Panc1 (cell line): ENCODE data around the gene HNRNPAB. TPM values are rescaled to one million over a fixed set of nuclear protein-coding genes. Genes with fewer than 3 reads are reported as not detected.

Source experiments
- ATAC-seq: fragments of 200-7000 bp; cut with Tn5 transposase; 2 replicates; pipeline ENCODE4 v1.9.1; 2020; ENCODE audit warnings: mild to moderate bottlenecking, moderate library complexity
- BruUV-seq: library from RNA; stranded (reverse); fragments of 400-500 nt; replicated peaks from 2 replicates; lab custom pipeline; 2021; lab: Mats Ljungman, UMichigan
- CTCF ChIA-PET: fragments of 300-600 bp; sonication (Branson Sonifier 250); formaldehyde crosslinking; loops from one replicate; lab custom pipeline; 2022; ENCODE audit warnings: antibody characterized with exemption; lab: Charles Lee
- POLR2A ChIA-PET: fragments of 300-600 bp; sonication (Branson Sonifier 250); formaldehyde crosslinking; loops from one replicate; lab custom pipeline; 2022; ENCODE audit warnings: antibody characterized with exemption; lab: Charles Lee
- DNase-seq: peaks from one replicate; pipeline ENCODE4 v3.0.0-alpha.2; 2010; ENCODE audit warnings: low read depth, low spot score
- H3K27ac ChIP-seq: 2 replicates; pipeline ENCODE4 v1.5.1; 2011; ENCODE audit warnings: mild to moderate bottlenecking, low read length, inconsistent platforms
- H3K27me3 ChIP-seq: fragments of 200-500 bp; sonication (Bioruptor generic); 2 replicates; pipeline ENCODE4 v1.6.0; 2014; ENCODE audit warnings: low read length, inconsistent platforms; ENCODE audit not compliant: control insufficient read depth, insufficient read depth
- H3K36me3 ChIP-seq: fragments of 200-500 bp; sonication (Bioruptor generic); 2 replicates; pipeline ENCODE4 v1.5.1; 2014; ENCODE audit warnings: inconsistent platforms, mild to moderate bottlenecking, low read length, moderate library complexity; ENCODE audit not compliant: control insufficient read depth, insufficient read depth
- H3K4me1 ChIP-seq: 2 replicates; pipeline ENCODE4 v1.5.1; 2011; ENCODE audit warnings: inconsistent platforms, mild to moderate bottlenecking, low read length, moderate library complexity; ENCODE audit not compliant: control insufficient read depth, insufficient read depth
- H3K4me3 ChIP-seq, 2 experiments: 2 replicates each; pipeline ENCODE4 v1.5.1; 2011 to 2012; ENCODE audit warnings: low read depth in 2 of 2, low read length in 2 of 2, mild to moderate bottlenecking in 2 of 2, inconsistent platforms in 1 of 2, moderate library complexity in 1 of 2
- H3K9me3 ChIP-seq: fragments of 200-500 bp; sonication (Bioruptor generic); 2 replicates; pipeline ENCODE4 v1.5.1; 2014; ENCODE audit warnings: low read depth, mild to moderate bottlenecking, inconsistent platforms, low read length, moderate library complexity; ENCODE audit not compliant: control insufficient read depth, insufficient read depth
- POLR2AphosphoS5 ChIP-seq: IDR thresholded peaks from 2 replicates; pipeline ENCODE4 v1.6.1; 2012; ENCODE audit warnings: mild to moderate bottlenecking, low read depth, low read length, moderate library complexity
- SIN3A ChIP-seq: IDR thresholded peaks from 2 replicates; pipeline ENCODE4 v1.6.1; 2012; ENCODE audit warnings: low read depth, mild to moderate bottlenecking, low read length, moderate library complexity, borderline replicate concordance; ENCODE audit not compliant: insufficient read depth
- TCF7L2 ChIP-seq: IDR thresholded peaks from 2 replicates; pipeline ENCODE4 v1.6.1; 2011; ENCODE audit warnings: mild to moderate bottlenecking, low read depth, low read length, inconsistent platforms
- in situ Hi-C: cut with HindIII; loops from 2 replicates; pipeline ENCODE4 v1.10.0; 2016; ENCODE audit warnings: low sequenced_read_pairs, low pct_unique_long_range_greater_than_20kb
- intact Hi-C: fragments of 100-400 bp; cut with micrococcal nuclease; formaldehyde crosslinking; loops from one replicate; pipeline ENCODE4 v1.10.0; 2022; ENCODE audit not compliant: unreplicated experiment
- total RNA-seq: library from RNA; stranded (reverse); gene quantifications from one replicate; pipeline ENCODE4 v1.2.1, GENCODE V29; 2021; ENCODE audit not compliant: unreplicated experiment
- TF ChIP-seq, protein P1 (sequence below), 2 experiments: IDR thresholded peaks; 2 replicates each; pipeline ENCODE4 v1.6.1; 2011 to 2012; ENCODE audit warnings: low read depth in 2 of 2, control low read depth in 1 of 2, low read length in 1 of 2, mild to moderate bottlenecking in 1 of 2, moderate library complexity in 1 of 2; ENCODE audit not compliant: insufficient read depth in 1 of 2
- TF ChIP-seq, protein P2 (sequence below): fragments of 450-650 bp; IDR thresholded peaks from 2 replicates; pipeline ENCODE4 v1.5.1; 2017; ENCODE audit warnings: mild to moderate bottlenecking

HNRNPAB gene
- total RNA-seq, 1 experiment from 2014 or later = 273 TPM

DNA sequence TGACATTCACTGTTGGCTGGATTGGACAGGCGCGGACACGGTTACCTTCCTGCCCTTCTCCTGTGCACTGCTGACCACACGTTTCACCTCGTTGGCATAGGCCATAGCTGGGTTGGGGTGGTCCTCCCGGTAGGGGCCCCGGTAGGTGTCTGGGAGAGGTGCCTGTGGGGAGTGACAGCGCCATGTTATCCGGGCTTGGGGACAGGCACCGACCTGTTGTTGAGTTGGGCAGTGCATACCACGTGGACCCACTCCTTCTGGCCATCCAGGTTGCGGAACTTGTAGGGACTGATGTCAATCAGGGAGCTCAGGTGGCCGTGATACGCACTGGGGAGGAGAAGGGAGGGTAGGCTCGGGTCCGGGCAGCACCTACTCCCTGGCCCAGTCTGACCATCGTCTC, 20.1 kb downstream of the HNRNPAB start:
- Histone ChIP-seq H3K27ac (no peak overlapping the region), H3K27me3 (no peaks in the 10 kb centered on the region), H3K36me3 (no peaks in the 10 kb centered on the region), H3K9me3 (no peaks in the 10 kb centered on the region), H3K4me1 (no peaks in the 10 kb centered on the region), H3K4me3 (no peak overlapping the region)
- TF ChIP-seq, protein P1, sequence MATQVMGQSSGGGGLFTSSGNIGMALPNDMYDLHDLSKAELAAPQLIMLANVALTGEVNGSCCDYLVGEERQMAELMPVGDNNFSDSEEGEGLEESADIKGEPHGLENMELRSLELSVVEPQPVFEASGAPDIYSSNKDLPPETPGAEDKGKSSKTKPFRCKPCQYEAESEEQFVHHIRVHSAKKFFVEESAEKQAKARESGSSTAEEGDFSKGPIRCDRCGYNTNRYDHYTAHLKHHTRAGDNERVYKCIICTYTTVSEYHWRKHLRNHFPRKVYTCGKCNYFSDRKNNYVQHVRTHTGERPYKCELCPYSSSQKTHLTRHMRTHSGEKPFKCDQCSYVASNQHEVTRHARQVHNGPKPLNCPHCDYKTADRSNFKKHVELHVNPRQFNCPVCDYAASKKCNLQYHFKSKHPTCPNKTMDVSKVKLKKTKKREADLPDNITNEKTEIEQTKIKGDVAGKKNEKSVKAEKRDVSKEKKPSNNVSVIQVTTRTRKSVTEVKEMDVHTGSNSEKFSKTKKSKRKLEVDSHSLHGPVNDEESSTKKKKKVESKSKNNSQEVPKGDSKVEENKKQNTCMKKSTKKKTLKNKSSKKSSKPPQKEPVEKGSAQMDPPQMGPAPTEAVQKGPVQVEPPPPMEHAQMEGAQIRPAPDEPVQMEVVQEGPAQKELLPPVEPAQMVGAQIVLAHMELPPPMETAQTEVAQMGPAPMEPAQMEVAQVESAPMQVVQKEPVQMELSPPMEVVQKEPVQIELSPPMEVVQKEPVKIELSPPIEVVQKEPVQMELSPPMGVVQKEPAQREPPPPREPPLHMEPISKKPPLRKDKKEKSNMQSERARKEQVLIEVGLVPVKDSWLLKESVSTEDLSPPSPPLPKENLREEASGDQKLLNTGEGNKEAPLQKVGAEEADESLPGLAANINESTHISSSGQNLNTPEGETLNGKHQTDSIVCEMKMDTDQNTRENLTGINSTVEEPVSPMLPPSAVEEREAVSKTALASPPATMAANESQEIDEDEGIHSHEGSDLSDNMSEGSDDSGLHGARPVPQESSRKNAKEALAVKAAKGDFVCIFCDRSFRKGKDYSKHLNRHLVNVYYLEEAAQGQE (IDR thresholded peaks at IDR 0.05; ENCODE audit: insufficient read depth in 1 of 2, low read depth in 2 of 2, low read length in 1 of 2) = no peak
- TF ChIP-seq SIN3A (no peak), TCF7L2 (no peak), POLR2AphosphoS5 (no peak)
- TF ChIP-seq, protein P2, sequence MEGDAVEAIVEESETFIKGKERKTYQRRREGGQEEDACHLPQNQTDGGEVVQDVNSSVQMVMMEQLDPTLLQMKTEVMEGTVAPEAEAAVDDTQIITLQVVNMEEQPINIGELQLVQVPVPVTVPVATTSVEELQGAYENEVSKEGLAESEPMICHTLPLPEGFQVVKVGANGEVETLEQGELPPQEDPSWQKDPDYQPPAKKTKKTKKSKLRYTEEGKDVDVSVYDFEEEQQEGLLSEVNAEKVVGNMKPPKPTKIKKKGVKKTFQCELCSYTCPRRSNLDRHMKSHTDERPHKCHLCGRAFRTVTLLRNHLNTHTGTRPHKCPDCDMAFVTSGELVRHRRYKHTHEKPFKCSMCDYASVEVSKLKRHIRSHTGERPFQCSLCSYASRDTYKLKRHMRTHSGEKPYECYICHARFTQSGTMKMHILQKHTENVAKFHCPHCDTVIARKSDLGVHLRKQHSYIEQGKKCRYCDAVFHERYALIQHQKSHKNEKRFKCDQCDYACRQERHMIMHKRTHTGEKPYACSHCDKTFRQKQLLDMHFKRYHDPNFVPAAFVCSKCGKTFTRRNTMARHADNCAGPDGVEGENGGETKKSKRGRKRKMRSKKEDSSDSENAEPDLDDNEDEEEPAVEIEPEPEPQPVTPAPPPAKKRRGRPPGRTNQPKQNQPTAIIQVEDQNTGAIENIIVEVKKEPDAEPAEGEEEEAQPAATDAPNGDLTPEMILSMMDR = no peak
- no peak for ATAC-seq
- ChIA-PET POLR2A (no interaction called here), CTCF (no interaction called here)
- DNase-seq = no peak
- in situ Hi-C loops = no loop called here
- BruUV-seq = no TSS peak
- intact Hi-C loops = no loop called here

DNA sequence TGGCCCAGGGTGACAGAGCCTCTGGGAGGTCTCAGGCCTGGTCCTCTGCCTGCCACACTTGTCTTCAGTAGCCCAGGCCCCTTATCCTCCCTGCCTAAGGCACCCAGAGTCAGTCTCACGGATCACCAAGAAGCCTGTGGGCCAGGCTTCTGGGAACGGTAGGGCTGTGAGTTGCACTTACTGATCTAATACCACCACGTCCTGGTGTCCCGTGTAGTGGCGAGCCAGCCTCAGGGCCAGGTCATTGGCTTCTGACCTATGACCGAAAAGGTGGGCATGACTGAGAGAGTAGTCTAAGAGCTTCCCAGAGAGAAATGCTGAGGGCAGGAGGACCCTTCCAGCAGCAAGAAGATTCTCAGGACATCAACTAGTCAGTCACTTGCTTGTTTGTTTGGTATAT, 20.8 kb downstream of the HNRNPAB start:
- TF ChIP-seq SIN3A (no peak), TCF7L2 (no peak), POLR2AphosphoS5 (no peak)
- TF ChIP-seq, protein P2 = no peak
- TF ChIP-seq, protein P1 (IDR thresholded peaks at IDR 0.05; ENCODE audit: insufficient read depth in 1 of 2, low read depth in 2 of 2, low read length in 1 of 2) = no peak
- BruUV-seq = no TSS peak
- CTCF ChIA-PET = no interaction called here

More for the DNA sequence above, 20.8 kb downstream of the HNRNPAB start:
- Histone ChIP-seq H3K27ac (no peak overlapping the region), H3K4me1 (no peaks in the 10 kb centered on the region), H3K4me3 (no peak overlapping the region), H3K9me3 (no peaks in the 10 kb centered on the region), H3K36me3 (no peaks in the 10 kb centered on the region), H3K27me3 (no peaks in the 10 kb centered on the region)
- POLR2A ChIA-PET = no interaction called here
- intact Hi-C loops = no loop called here
- ATAC-seq = no peak
- DNase-seq = no peak
- in situ Hi-C loops = no loop called here
